ENCODE measurements around the gene CLCN5.

CLCN5 gene

GRCh38 chrX:50103176-50103575 lies 180.8 kb downstream of the CLCN5 start:
- H3K27ac ChIP-seq, result no peak overlapping the region
- TF ChIP-seq CTCF (conservative IDR thresholded peaks at IDR 0.05), result no peak

GRCh38 chrX:50103866-50104566 lies 181.6 kb downstream of the CLCN5 start:
- no peak for TF ChIP-seq CTCF (conservative IDR thresholded peaks at IDR 0.05)
- H3K27ac ChIP-seq, result no peak overlapping the region

- no peak for TF ChIP-seq CTCF (conservative IDR thresholded peaks at IDR 0.05)
- H3K27ac ChIP-seq, result no peak overlapping the region
These were observed 183.8 kb downstream of the CLCN5 start for GRCh38 chrX:50106051-50106675.

GRCh38 chrX:50107470-50107869 lies 185.1 kb downstream of the CLCN5 start:
- TF ChIP-seq CTCF (conservative IDR thresholded peaks at IDR 0.05), result no peak
- H3K27ac ChIP-seq, result no peak overlapping the region

GRCh38 chrX:50108264-50108663 lies 185.9 kb downstream of the CLCN5 start:
- TF ChIP-seq CTCF (conservative IDR thresholded peaks at IDR 0.05), result no peak
- H3K27ac ChIP-seq, result no peak overlapping the region

- no peak for TF ChIP-seq CTCF (conservative IDR thresholded peaks at IDR 0.05)
- no peak overlapping the region for H3K27ac ChIP-seq
These were observed 189.3 kb downstream of the CLCN5 start for GRCh38 chrX:50111742-50112141.

GRCh38 chrX:50114113-50114512 lies 191.7 kb downstream of the CLCN5 start:
- no peak for TF ChIP-seq CTCF (conservative IDR thresholded peaks at IDR 0.05)
- H3K27ac ChIP-seq, result no peak overlapping the region
